OCI-LY1 (cell line): ENCODE results near the gene CACNB3.

Experiments
- H2AFZ ChIP-seq: fragments of 200-600 bp; sonication (generic), shearing (Covaris generic); 2 replicates; pipeline ENCODE4 v1.6.0; 2014; ENCODE audit warnings: antibody characterized with exemption, mild to moderate bottlenecking, low read length
- H3F3A ChIP-seq: fragments of 200-600 bp; sonication (generic), shearing (Covaris generic); 2 replicates; pipeline ENCODE4 v1.6.0; 2014; ENCODE audit warnings: mild to moderate bottlenecking, antibody characterized with exemption, low read length, moderate library complexity; ENCODE audit not compliant: insufficient read depth
- H3K27ac ChIP-seq: fragments of 200-600 bp; sonication (generic); 2 replicates; pipeline ENCODE4 v1.5.1; 2014; ENCODE audit warnings: low read length, mixed run types, mild to moderate bottlenecking, low read depth; ENCODE audit not compliant: poor library complexity, severe bottlenecking
- H3K27me3 ChIP-seq: fragments of 200-600 bp; sonication (generic); 2 replicates; pipeline ENCODE4 v1.6.0; 2014; ENCODE audit warnings: antibody characterized with exemption, mild to moderate bottlenecking, low read length, moderate library complexity; ENCODE audit not compliant: insufficient read depth
- H3K36me3 ChIP-seq: fragments of 200-600 bp; sonication (generic); 2 replicates; pipeline ENCODE4 v1.6.1; 2014; ENCODE audit warnings: mild to moderate bottlenecking, antibody characterized with exemption, low read length, moderate library complexity, mixed read lengths; ENCODE audit not compliant: insufficient read depth
- H3K4me1 ChIP-seq: fragments of 200-600 bp; sonication (generic); 2 replicates; pipeline ENCODE4 v1.5.1; 2014; ENCODE audit warnings: mild to moderate bottlenecking, low read length, moderate library complexity; ENCODE audit not compliant: insufficient read depth, severe bottlenecking
- H3K4me2 ChIP-seq: fragments of 200-600 bp; sonication (generic), shearing (Covaris generic); 2 replicates; pipeline ENCODE4 v1.6.1; 2014; ENCODE audit warnings: low read length
- H3K4me3 ChIP-seq: fragments of 200-600 bp; sonication (generic); 2 replicates; pipeline ENCODE4 v1.5.1; 2014; ENCODE audit warnings: low read length, low read depth, mild to moderate bottlenecking, mixed read lengths; ENCODE audit not compliant: poor library complexity, severe bottlenecking
- H3K79me2 ChIP-seq: fragments of 200-600 bp; shearing (Covaris generic); 2 replicates; pipeline ENCODE4 v1.6.1; 2016; ENCODE audit warnings: mixed run types, low read length, mixed read lengths; ENCODE audit not compliant: insufficient read depth
- H3K9ac ChIP-seq: fragments of 200-600 bp; sonication (generic), shearing (Covaris generic); 2 replicates; pipeline ENCODE4 v1.6.1; 2014; ENCODE audit warnings: mild to moderate bottlenecking, low read length, mixed read lengths
- H3K9me2 ChIP-seq: fragments of 200-600 bp; sonication (generic), shearing (Covaris generic); 2 replicates; pipeline ENCODE4 v1.6.1; 2014; ENCODE audit warnings: low read depth, mild to moderate bottlenecking, low read length, mixed read lengths
- H3K9me3 ChIP-seq: fragments of 200-600 bp; shearing (Covaris generic); 2 replicates; pipeline ENCODE4 v1.6.1; 2014; ENCODE audit warnings: low read length, mixed read lengths
- H4K20me1 ChIP-seq: fragments of 200-600 bp; sonication (generic), shearing (Covaris generic); 2 replicates; pipeline ENCODE4 v1.6.0; 2016; ENCODE audit warnings: mild to moderate bottlenecking, low read length; ENCODE audit not compliant: insufficient read depth
- EZH2 ChIP-seq: fragments of 200-600 bp; sonication (generic), shearing (Covaris generic); IDR thresholded peaks from 2 replicates; pipeline ENCODE4 v1.8.0; 2017; ENCODE audit warnings: borderline replicate concordance, mixed run types, mild to moderate bottlenecking, antibody characterized with exemption, low read length, moderate library complexity, mixed read lengths
- TF ChIP-seq, protein P1 (sequence below): fragments of 200-600 bp; sonication (generic), shearing (Covaris generic); IDR thresholded peaks from 2 replicates; pipeline ENCODE4 v1.5.1; 2017; ENCODE audit warnings: mild to moderate bottlenecking, antibody characterized with exemption, low read length, moderate library complexity, mixed read lengths

CACNB3 gene

DNA sequence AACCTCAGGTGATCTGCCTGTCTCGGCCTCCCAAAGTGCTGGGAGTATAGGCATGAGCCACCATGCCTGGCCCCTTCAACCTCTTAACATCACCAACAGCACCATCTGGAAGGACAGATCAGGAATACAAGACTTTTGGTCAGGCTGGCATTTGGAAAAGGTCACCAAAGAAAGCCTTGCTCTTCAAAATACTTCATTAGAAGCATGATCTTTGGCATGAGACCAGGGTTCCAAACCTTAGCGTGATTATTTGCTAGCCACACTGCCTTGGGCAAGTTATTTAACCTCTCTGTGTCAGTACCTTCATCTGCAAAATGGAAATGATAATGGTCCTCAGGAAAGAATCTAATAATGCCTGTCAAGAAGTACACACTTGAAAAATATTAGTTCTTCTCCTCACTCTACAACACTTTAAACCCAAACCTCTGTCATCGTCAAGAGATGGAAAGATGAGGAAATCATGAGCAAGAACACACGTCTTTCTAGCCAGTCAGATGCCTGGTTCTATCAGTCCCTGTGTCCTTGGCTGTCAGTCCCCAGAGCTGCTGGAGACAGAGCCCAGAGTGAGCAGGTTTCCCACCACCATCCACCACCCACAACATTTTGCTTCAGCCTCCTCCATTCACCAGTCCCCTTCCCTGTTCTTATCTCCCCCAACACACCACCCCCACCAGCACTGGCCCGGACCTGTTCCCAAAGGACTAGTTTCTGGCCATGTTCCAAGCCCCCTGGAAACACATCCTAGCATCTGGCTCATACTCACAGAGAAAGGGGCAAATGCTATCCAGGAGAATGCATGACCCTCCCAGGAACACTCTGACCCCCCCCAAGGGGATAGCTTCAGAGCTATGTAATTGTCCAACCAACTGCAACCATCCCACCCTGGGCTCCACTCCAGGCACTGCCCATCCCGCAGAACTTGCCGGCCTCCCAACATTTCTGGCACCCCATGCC lies 31.4 kb upstream of the CACNB3 start:
- TF ChIP-seq, protein P1, sequence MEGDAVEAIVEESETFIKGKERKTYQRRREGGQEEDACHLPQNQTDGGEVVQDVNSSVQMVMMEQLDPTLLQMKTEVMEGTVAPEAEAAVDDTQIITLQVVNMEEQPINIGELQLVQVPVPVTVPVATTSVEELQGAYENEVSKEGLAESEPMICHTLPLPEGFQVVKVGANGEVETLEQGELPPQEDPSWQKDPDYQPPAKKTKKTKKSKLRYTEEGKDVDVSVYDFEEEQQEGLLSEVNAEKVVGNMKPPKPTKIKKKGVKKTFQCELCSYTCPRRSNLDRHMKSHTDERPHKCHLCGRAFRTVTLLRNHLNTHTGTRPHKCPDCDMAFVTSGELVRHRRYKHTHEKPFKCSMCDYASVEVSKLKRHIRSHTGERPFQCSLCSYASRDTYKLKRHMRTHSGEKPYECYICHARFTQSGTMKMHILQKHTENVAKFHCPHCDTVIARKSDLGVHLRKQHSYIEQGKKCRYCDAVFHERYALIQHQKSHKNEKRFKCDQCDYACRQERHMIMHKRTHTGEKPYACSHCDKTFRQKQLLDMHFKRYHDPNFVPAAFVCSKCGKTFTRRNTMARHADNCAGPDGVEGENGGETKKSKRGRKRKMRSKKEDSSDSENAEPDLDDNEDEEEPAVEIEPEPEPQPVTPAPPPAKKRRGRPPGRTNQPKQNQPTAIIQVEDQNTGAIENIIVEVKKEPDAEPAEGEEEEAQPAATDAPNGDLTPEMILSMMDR, result no peak
- no peak for TF ChIP-seq EZH2
- Histone ChIP-seq H3K9me2 (no peaks in the 10 kb centered on the region), H3K4me1 (no peaks in the 10 kb centered on the region), H3K36me3 (no peaks in the 10 kb centered on the region), H2AFZ (no peak overlapping the region), H3K27ac (no peak overlapping the region), H3K4me3 (no peak overlapping the region), H3K9me3 (no peaks in the 10 kb centered on the region), H3K79me2 (no peaks in the 10 kb centered on the region), H3K27me3 (peaks cover 17% of the 10 kb centered on the region), H3F3A (no peaks in the 10 kb centered on the region), H3K9ac (no peak overlapping the region), H4K20me1 (no peaks in the 10 kb centered on the region), H3K4me2 (no peak overlapping the region)

DNA sequence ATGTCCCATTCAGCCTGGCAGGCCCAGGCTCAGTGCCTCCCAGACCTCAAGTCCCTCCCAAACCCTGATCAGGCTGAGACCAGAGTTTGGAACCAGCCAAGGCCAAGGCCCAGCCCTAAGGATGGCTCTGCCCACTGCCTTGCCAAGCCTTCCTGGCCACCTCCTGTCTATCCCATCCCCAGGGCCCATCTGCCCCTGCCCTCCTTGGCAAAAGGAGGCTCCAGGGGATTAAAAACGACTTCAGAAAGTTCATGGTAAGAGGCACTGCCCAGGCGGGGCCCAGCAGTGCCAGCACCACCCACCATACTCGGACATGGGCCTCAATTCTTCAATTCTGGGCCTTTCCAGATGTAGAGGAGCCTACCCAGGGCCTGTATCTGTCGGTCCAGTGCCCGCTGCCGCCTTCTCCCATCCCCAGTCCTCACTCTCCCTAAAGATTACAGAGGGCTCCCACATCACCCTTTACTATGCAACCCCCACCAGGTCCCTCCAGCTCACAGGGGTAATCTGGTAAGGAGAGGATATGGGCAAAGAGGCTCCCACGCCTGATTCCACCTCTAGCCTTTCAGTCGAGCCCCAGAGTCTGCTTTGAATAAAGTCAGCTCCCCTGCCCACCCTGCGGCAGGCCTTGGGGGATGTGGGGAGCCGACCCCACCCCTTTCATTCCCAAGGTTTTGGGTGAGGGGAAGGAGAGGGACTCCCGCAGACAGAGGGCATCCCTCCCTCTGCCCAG lies 30.3 kb upstream of the CACNB3 start:
- Histone ChIP-seq H3K4me1 (no peaks in the 10 kb centered on the region), H3K79me2 (no peaks in the 10 kb centered on the region), H2AFZ (no peak overlapping the region), H3K27ac (no peak overlapping the region), H3K9me2 (no peaks in the 10 kb centered on the region), H3K4me2 (no peak overlapping the region), H3K9ac (no peak overlapping the region), H3F3A (no peaks in the 10 kb centered on the region), H4K20me1 (no peaks in the 10 kb centered on the region), H3K36me3 (no peaks in the 10 kb centered on the region), H3K4me3 (no peak overlapping the region), H3K27me3 (peaks cover 10% of the 10 kb centered on the region), H3K9me3 (no peaks in the 10 kb centered on the region)
- TF ChIP-seq EZH2, result no peak
- TF ChIP-seq, protein P1, result no peak

DNA sequence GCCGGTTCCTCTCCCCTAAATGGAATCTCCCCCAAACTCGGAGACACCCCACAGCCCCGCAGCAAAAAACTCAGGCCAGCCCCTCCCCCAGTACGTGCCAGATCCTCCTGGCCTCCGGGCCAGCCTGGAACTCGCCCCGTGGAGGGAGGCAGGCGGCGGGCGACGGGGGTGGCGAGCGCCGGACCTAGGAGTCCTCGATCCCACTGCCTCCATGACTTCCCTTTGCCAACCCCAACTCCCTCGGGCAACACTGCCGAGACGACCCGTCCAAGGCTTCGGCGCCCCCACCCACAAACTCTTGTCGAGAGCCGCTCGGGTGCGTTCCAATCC lies 29.8 kb upstream of the CACNB3 start:
- Histone ChIP-seq H3K9me2 (no peaks in the 10 kb centered on the region), H3K27me3 (peaks cover 9% of the 10 kb centered on the region), H3K79me2 (no peaks in the 10 kb centered on the region), H3K4me3 (no peak overlapping the region), H3K9me3 (no peaks in the 10 kb centered on the region), H4K20me1 (no peaks in the 10 kb centered on the region), H3K9ac (no peak overlapping the region), H2AFZ (no peak overlapping the region), H3K4me1 (no peaks in the 10 kb centered on the region), H3K27ac (no peak overlapping the region), H3F3A (no peaks in the 10 kb centered on the region), H3K4me2 (no peak overlapping the region), H3K36me3 (no peaks in the 10 kb centered on the region)
- TF ChIP-seq EZH2, result no peak
